PFSK-1 (cell line): ENCODE results near the gene BICRA.

ENCODE experiments used
- FOXP2 ChIP-seq: optimal IDR thresholded peaks from 2 replicates; pipeline ENCODE3; 2011; ENCODE audit warnings: borderline replicate concordance, control low read depth, inconsistent platforms; ENCODE audit not compliant: insufficient read depth; ENCODE audit errors: extremely low read length, extremely low read depth
- POLR2AphosphoS5 ChIP-seq: IDR thresholded peaks from 2 replicates; pipeline ENCODE4 v1.6.1; 2012; ENCODE audit warnings: low read depth, mild to moderate bottlenecking, control low read depth, low read length, moderate library complexity
- SIN3A ChIP-seq: IDR thresholded peaks from 2 replicates; pipeline ENCODE4 v1.6.1; 2012; ENCODE audit warnings: mild to moderate bottlenecking, low read length, moderate library complexity, borderline replicate concordance; ENCODE audit not compliant: insufficient read depth
- TAF1 ChIP-seq: IDR thresholded peaks from 2 replicates; pipeline ENCODE4 v1.6.1; 2012; ENCODE audit warnings: low read length, control low read depth, borderline replicate concordance; ENCODE audit not compliant: insufficient read depth
- TF ChIP-seq, protein P1 (sequence below), 2 experiments: IDR thresholded peaks; 2 replicates each; pipeline versions ENCODE4 v1.6.1 to v1.8.0; 2011 to 2012; ENCODE audit warnings: low read depth in 2 of 2, low read length in 2 of 2, control low read depth in 1 of 2, inconsistent platforms in 1 of 2, mild to moderate bottlenecking in 1 of 2, moderate library complexity in 1 of 2; ENCODE audit not compliant: insufficient read depth in 1 of 2

The BICRA gene

DNA sequence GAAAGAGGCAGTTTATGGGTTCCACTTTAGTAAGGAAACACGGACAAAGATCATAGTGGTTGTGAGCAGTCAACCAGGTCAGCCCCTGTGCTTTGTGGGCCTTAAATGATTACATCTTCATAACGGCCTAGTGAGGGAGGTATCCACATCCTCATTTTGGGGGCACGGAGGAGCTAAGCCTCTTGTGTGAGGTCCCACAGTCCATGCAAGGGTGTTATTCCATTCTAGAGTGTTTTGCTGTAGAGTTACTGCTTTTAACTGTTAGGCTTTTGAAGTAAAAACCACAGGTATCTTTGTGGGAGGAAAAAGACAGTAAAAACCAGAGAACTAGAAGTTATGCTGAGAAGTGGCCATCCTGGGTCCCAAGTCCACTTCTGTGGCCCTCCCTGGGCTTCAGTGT, 140.4 kb downstream of the BICRA start:
- TF ChIP-seq TAF1 (no peak), POLR2AphosphoS5 (no peak), SIN3A (no peak), FOXP2 (no peak)
- TF ChIP-seq, protein P1, sequence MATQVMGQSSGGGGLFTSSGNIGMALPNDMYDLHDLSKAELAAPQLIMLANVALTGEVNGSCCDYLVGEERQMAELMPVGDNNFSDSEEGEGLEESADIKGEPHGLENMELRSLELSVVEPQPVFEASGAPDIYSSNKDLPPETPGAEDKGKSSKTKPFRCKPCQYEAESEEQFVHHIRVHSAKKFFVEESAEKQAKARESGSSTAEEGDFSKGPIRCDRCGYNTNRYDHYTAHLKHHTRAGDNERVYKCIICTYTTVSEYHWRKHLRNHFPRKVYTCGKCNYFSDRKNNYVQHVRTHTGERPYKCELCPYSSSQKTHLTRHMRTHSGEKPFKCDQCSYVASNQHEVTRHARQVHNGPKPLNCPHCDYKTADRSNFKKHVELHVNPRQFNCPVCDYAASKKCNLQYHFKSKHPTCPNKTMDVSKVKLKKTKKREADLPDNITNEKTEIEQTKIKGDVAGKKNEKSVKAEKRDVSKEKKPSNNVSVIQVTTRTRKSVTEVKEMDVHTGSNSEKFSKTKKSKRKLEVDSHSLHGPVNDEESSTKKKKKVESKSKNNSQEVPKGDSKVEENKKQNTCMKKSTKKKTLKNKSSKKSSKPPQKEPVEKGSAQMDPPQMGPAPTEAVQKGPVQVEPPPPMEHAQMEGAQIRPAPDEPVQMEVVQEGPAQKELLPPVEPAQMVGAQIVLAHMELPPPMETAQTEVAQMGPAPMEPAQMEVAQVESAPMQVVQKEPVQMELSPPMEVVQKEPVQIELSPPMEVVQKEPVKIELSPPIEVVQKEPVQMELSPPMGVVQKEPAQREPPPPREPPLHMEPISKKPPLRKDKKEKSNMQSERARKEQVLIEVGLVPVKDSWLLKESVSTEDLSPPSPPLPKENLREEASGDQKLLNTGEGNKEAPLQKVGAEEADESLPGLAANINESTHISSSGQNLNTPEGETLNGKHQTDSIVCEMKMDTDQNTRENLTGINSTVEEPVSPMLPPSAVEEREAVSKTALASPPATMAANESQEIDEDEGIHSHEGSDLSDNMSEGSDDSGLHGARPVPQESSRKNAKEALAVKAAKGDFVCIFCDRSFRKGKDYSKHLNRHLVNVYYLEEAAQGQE (IDR thresholded peaks at IDR 0.05; ENCODE audit: insufficient read depth in 1 of 2, low read depth in 2 of 2, low read length in 2 of 2) = no peak

DNA sequence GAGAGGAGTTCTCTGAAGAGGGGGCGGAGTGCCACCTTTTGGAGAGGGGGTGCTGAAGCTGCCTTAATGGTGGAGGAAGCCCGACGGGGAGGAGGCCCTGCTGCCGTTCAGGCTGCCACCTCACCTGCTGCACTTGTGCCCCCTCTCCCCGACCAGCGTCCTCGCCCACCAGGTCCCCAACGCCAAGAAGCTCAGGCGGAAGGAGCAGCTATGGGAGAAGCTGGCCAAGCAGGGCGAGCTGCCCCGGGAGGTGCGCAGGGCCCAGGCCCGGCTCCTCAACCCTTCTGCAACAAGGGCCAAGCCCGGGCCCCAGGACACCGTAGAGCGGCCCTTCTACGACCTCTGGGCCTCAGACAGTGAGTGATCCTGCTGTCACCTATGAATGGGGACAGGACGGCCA, 141.8 kb downstream of the BICRA start:
- TF ChIP-seq, protein P1 (IDR thresholded peaks at IDR 0.05; ENCODE audit: insufficient read depth in 1 of 2, low read depth in 2 of 2, low read length in 2 of 2) = no peak
- no peak for TF ChIP-seq TAF1
- TF ChIP-seq POLR2AphosphoS5 = 0 out of 2 replicates have a peak, but pooled peaks have one; percentile 11

DNA sequence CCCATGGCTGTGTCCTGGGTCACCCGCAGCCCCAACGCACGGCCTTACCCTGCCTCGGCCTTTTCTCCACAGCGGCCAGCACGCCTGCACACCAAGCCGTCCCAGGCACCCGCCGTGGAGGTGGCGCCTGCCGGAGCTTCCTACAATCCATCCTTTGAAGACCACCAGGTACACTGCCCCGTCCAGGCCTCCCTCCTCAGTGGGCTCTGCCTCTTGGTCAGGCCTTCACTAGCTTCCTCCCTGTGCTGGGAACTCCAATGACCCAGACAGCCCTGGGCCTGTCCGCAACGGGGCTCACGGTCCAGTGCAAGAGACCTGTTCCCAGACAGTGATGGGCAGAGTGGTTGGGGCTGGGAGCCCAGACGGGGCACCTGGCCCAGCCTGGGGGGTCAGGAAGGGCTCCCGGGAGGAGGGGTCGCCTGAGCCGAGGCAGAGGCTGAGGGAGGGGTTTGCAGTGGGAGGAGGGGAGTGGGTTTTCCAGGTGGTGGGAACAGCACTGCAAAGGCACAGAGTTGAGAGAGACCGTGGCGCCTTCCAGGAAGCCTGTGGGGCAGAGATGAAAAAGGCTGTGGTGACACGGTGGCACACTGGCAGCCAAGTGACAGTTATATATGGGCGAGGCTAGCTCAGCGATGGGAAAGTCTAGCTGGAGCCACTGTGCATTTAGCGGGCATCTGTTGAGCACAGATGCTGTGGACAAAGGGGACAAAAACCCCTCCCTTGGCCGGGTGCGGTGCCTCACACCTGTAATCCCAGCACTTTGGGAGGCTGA, 143.7 kb downstream of the BICRA start:
- TF ChIP-seq SIN3A (no peak), TAF1 (no peak), FOXP2 (no peak), POLR2AphosphoS5 (no peak)
- TF ChIP-seq, protein P1 (IDR thresholded peaks at IDR 0.05; ENCODE audit: insufficient read depth in 1 of 2, low read depth in 2 of 2, low read length in 2 of 2) = no peak
